GM19023 (cell line): ENCODE data around the gene ABCG1.

ENCODE experiments used
- ATAC-seq: cut with Tn5 transposase; IDR thresholded peaks from one replicate; pipeline ENCODE4 v1.9.1; 2021; ENCODE audit warnings: mild to moderate bottlenecking, moderate library complexity; ENCODE audit not compliant: unreplicated experiment

The ABCG1 gene

DNA sequence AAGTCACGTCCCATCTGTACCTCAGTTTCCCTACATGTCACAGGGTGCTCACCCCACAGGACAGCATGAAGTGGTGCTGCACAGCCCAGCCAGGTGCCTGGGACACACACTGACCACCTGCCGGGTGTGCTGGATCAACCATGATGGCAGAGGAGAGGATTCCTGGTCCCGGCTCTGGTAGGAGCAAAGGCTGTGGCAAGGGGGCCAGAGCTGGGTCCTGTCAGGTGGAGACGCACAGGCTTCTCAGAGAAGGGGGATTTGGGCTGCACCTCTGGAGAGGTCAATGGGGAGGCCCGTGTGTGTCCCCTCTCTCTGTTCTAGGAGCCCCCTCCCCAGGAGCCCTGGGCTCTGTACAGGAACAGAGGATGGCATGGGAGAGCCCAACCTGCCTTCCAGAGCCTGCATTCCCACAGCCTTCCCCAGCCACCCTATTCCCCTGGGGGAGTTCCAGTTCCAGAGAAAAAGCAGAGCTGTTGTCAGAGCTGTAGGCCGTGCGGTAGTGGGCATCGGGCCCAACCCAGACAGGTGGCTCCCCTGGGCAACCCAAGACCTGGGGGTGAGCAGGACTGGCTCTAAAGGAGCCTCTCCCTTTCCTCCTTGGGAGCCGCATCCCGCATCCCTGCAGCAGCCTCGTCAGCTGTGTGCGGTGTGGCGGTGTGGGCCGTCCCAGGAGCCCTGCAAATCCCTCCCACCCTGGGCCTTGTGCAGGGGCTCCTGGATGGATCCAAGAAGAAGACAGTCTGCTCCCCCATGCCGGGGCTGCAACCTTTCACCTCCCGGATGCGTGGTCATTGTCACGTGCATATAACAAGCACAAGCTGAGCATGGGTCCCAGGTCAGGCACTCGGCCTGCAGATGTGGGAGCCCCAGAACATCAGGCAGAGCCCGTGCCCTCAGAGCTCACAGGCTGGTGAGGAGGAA, 99.1 kb downstream of the ABCG1 start:
- no peak for ATAC-seq

DNA sequence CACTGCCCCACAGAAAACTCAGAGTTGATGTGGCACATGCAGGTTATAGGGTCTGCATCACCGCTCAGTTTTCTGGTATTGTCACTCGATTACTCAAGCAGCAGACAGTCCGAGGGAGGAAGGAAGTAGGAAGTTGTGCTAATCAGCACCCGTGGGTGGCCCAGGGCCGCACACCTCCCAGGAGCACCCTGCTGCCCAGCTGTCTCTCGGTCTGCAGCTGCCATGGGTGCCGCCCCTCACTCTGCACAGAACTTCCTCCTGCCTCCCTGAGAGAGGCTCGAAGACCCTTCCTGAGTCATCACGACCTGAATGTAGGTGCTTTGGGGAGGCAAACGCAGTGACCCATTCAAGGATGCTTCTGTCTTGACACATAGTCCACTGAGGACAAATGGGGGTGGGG, 100.4 kb downstream of the ABCG1 start:
- ATAC-seq: no peak

DNA sequence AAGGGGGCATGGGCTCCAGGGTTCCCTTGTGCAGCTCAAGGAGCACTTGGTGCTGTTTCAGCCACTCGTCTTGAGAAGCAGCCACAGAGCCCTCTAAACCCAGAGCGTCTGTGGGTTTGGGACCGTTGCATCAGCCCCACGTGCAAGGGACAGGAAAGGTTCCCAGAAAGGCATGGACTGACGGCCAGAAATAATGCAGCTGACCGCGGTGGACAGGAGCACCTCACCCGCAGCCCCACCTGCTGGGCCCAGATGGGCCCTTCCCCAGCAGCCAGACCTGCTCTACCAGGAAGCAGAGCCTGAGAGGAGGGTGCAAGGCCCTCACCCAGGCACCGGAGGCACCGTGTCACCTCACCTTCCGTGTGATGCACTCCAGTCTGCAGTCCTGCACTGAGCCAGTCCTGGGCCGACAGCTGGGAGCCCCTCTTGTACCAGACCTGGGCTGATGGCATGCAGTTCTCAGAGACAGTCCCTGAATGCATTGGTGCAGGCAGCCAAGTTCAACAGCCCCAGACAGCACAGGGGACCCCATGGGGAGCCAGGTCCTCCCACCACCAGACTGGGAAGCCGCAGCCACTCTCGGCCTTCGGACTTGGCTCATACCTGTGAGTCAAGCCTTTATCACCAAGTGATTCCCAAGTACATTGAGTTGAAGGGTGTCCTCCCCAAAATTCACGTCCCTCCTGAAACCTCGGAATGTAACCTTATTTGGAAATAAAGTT, 101.1 kb downstream of the ABCG1 start:
- ATAC-seq: no peak

DNA sequence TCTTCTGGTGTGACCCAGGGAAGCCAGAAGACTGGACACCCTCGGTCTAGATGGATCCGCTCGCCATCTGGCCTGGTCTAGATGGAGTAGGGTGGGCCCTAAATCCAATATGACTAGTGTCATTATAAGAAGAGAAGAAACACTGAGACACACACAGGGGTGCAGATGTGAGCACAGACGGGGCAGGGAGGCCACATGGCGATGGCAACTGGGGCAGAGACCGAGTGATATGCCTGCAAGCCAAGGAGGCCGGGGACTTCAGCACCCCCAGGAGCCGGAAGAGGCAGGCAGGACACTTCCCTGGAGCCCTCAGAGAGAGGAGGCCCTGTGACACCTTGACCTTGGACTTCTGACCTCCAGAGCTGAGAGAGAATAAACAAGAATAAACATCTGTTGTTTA, 101.9 kb downstream of the ABCG1 start:
- ATAC-seq: no peak

DNA sequence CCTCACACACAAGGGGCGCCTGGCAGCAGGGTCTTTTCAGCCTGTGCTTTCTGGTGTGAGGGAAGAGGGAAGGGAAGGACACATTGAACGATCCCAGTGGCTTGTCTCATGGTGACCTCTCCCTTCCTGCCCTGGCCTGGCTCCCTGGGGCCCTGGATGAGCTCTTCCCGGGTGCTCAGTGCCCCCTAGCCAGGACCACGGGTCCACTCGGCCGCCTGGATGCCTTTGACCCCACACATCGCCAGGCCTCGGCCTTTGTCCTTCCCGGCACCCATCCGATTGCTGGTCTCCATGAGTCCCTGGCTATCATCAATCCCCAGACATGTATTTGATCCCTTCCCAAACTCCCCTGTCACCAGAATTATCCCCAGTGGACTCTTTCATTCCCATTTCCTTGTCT, 102.3 kb downstream of the ABCG1 start:
- no peak for ATAC-seq

DNA sequence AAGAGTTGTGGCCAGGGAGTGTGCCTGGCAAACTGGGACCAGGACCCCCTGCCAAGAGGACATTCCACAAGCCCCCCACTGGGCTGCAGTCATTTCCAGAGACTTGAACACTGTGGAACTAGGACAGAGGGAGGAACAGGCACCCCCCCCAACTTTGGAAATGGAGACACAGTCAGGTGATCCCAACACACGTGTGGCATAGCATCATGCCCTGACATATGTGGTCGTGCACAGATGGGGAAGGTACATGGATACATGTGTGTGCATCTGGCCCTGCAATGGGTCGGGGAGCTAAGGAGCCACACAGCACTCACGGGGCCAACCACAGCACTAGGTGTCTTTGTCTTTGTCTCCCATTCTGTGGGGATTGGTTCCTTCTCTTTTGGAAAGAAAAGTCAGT, 102.9 kb downstream of the ABCG1 start:
- ATAC-seq: no peak

DNA sequence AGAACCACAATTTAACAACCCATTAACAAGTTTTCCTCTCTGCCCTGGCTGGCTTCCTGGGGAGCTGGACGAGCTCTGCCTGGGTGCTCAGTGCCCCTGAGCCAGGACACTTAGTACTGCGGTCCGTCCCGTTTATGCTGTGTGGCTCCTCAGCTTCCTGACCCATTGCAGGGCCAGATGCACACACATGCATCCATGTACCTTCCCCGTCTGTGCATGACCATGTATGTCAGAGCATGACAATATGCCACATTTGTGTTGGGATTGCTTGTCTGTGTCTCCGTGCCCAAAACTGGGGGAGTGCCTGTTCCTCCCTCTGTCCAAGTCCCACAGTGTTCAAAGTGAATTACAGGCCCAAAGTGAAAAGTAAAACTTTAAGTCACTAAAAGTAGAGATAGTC, 106.0 kb downstream of the ABCG1 start:
- no peak for ATAC-seq

DNA sequence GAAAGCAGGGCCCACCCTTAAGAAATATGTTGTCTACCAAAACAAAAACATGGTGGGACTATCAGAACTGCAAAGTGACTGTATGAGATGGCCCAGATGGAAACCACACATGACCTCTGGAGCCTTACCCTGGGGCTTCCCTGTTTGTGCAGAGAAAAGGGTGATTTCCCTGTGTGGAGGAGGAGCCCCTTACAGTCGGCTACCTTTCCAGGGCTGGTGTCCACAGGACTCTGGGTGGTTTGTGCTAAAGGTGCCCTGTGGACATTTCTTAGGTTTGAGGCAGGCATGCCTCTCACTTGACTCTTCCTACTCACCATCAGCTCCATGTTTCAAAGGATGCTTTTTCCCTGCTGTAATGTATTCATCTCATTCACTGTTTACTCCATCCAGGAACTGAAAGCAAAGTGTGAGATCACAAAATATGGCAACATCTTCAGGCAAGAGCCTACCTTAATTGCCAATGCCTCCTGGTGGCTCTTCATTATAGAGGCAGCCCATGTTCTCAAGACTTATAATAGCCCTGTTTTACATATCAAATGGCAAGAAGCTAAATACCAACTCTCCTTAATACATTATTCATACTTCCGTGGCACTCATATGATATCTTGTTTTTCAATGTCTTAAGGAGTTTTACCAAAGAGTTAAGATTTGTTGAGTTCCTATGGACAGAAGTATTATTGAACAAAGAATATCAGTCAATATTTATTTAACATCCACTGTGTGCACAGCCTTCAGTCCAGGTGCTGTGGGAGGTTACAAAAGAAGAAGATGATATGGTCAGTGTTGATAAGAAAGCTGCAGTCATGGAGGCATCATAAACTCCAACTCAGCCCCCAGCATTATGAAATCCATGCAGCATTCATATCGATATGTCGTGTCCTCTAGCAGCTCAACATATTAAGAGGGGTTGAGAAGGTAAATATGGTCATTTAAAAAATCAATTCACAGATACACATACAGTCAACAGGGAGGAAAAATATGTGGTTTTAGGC, 111.7 kb downstream of the ABCG1 start:
- no peak for ATAC-seq

DNA sequence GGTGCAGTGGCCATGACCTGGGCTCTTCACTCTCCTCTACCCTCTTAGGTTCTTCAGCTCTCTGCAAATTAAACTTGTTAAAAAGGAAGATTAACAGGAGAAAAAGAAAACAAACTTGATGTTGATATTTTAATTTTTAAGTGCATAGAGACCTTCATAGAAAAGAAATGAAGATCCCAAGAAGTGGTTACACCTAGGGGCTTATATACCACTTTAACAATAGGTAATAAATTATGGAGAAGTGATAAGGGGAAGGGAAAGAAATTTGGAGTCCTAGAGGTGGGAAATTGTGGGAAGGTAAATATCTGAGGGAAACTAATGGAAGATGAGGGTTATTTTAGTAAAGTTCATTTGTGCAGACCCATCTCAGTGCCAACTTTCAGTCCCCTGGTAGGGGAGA, 112.7 kb downstream of the ABCG1 start:
- no peak for ATAC-seq

DNA sequence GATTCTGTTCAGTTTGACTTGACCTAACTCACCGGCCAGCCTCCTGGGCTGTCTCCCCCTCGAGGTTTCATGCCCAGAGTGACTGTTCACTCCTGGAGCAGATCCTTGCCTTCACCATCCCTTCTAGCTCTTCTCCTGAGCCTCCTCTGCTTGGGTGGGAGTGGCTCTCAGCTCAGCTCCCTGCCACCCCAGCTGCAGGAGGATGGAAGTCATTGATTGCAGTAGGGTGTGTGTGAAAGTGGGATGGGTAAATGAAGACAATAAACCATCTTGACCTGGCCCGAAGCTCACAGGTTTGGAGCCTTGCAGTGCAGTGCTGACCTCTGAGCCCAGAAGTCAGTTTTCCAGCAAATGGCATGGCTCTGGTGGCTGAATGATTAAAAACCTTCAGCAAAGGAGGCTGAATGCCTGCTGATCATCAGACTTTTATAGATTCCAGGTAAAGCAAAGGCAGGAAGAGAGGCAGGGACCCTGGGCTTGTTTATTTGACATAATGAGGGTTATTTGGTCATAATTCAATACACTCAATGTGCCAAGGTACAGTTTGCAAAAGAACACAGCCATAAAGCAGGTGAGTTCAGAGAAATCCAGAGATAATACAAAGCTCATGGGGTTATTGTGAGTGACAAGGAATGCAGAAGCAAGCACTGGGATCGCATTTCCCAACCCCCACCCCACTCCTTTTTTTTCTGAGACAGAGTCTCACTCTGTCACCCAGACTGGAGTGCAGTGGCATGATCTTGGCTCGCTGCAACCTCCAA, 113.8 kb downstream of the ABCG1 start:
- ATAC-seq: no peak

DNA sequence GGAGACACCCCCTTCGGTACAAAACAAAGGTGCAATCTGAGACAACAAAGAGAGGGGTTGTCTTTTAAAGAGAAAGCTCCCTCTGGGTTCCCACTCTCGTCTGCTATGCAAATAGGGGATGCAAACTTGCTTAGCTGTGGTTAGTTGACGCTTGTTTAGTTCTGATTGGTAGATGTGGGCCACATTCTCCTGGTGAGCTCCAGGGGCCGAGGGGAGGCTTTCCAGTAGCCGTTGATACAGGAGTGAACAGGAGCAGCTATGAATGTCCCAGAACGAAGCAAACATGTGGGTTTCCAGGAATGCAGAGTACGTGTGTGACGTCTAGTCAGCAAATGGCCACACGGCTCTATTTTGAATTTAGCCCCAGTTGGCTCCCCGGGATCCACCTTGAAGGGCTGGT, 117.1 kb downstream of the ABCG1 start:
- ATAC-seq: no peak

DNA sequence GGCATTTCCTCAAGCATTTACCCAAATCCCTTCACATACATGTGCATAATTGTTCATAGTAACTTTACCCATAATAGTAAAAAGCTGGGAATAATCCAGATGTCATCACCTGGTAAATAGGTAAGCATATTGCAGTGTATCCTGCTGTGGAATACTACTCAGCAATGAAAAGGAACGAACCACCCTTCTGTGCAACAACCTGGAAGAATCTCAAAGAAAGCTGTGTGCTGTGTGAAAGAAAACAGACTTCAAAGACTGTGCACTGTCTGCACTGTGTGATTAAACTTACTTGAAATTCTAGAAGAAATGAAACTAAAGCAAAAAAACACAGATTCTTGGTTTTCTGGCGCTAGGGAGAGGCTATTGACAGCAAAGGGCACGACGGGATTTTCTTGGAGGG, 118.3 kb downstream of the ABCG1 start:
- no peak for ATAC-seq

DNA sequence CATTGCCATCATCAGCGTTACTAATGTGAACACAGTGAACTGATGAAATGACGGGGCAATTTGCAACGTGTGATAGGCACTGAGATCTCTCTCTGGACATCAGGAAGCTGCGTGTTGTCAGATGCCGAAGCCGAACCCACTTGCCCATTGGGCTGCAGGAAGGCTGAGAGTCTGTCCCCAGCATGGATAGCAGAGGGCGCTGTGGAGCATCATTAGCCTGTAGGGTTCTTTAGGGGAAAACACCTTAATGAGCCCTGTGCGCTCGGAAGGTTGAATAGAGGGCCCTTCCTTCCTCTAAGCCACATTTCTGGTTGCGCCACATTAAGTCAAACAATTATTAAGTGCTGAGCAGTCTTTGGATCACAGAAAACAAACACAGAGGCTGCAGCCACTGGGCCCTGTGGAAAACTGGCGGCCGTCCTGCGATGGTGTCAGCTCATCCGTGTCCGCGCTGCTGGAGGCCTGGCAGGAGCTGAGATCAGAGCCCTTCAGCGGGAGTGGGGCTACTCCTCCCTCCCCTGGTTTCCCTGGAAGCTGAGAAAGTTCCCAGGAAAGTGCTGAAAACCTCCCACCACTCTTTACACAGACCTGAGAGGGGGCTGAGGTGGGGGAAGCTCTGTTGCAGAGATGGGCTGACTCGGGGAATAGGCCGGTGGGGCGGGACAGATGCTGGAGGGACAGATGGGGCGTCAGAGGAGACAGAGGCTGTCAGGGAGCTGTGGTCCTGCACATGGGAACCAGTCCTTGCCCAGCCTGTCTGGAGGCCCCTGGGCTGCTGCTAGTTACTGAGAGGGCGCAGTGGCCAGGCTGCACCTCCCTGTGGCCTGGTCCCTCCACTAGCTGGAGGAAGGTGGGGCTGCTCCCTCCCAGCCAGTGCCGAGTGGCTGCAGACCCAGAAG, 119.1 kb downstream of the ABCG1 start:
- ATAC-seq: no peak

DNA sequence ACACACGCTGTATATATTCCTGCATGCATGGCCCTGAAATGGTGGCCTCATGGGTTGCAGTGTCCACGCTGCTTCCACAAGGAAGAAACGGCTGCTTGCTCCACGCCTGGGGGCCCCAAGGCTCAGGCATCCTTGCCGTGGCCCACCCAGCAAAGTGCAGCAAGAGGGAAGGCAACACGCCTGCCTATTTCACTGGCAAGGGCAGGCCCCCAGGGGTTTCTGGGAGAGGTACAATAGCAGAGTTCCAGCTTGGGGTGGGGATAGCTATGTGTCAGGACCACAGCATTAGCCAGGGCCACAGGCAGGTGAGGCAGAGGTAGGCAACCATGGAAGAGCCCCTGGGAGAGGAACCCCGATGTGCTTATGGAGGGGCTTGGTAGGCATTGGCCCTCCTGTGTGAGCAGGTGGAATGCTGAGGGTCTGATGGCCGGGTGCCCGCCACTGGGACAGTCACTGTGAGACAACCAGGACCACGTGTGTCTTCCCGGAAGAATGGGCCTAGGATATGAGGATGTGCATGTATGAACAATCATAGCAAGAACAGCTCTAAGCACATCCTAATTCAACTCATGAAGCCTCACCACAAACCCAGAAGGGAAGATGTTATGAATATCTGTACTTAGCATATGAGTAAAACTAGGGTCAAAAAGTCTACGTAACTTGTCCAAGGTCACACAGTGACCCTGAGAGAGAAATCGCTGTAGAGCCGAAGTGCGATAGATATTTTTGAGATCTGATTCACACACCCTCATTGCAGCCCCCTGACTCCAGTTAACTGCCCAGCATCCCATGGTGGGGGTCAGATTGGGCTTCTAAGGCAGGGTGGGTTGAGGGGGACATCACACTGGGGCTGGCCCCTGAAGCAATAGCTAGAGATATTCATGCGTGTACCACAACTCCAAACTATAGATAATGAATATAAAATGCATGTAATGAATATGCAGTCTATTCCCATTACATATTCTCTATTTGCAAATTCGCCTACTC, 120.1 kb downstream of the ABCG1 start:
- ATAC-seq: no peak

DNA sequence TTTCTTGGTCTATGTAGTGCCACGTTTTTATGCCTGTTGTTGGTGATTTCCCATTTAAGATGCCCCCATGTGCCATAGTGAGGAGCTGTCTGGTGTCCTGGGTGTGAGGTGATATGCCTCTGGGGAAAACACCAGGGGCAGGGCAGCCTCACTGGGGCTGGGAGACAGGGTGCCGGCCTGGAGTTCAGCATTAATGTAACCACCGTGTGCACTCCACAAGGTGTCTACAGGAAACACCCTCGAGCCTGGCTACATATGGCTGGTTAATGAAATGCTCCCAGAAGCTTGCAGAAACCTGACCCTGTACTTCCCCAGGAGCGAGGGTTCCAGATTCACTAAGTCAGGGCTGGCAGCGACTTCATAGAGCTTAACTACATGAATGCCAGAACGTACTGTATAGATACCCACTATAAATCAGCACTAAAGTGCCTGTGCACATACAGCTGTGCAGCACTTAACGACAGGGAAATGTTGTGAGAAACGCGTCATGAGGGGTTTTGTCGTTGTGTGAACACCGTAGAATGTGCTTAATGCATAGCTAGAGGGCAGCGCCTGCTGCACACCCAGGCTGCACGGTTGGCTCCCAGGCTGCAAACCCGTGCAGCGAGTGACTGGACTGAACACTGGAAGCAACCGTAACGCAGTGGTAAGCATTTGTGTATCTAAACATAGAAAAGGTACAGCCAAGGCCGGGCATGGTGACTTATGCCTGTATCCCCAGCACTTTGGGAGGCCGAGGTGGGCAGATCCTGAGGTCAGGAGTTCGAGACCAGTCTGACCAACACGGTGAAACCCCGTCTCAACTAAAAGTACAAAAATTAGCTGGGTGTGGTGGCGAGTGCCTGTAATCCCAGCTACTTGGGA, 121.5 kb downstream of the ABCG1 start:
- no peak for ATAC-seq

DNA sequence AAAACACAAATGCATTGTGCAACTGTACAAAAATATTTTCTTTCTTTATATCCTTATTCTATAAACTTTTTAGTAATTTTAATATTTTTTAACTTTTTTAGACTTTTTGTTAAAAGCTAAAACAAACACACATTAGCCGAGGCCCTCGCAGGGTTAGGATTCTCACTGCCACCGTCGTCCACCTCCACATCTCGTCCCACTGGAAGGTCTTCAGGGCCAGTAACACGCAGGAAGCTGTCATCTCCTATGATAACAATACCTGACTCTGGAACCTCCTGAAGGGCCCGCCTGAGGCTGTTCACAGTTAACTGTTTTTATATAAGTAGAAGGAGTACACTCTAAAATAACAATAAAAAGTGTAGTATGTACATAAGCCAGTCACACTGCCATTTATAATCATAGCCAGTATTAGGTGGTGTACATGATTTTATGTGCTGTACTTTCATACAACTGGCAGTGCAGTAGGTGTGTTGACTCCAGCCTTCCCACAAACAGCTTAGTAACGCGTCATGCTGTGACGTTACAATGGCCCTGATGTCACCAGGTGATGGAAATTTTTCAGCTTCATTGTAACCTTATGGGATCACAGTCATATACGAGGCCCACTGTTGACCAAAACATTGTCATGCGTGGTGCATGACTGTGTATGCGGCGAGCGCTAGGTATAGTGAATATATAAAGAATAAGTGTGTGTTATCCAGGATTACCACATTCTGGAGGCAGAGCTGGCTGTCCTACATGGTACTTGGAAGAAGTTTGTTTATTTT, 123.0 kb downstream of the ABCG1 start:
- no peak for ATAC-seq
